NCI-H2196 (cell line): Measurements from ENCODE around the gene NCBP1.
"Not testable (repeated sequence)": the region's sequence is repeated elsewhere in the genome, so short reads cannot be mapped to it uniquely, and the experiment has no call there.

Source experiments
- DNase-seq: peaks from one replicate; lab custom pipeline; 2025; ENCODE audit not compliant: unreplicated experiment; lab: John Stamatoyannopoulos, UW

Gene NCBP1

DNA sequence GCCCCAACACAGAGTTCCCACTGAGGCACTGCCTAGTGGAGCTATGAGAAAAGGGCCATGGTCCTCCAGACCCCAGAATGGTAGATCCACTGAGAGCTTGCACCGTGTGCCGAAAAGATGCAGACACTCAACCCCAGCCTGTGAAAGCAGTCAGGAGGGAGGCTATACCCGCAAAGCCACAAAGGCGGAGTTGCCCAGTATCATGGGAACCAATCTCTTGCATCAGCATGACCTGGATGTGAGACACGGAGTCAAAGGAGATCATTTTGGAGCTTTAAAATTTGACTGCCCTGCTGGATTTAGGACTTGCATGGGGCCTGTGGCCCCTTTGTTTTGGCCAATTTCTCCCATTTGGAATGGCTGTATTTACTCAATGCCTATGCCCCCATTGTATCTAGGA lies 11.1 kb upstream of the NCBP1 start:
- DNase-seq, result not testable (repeated sequence)

DNA sequence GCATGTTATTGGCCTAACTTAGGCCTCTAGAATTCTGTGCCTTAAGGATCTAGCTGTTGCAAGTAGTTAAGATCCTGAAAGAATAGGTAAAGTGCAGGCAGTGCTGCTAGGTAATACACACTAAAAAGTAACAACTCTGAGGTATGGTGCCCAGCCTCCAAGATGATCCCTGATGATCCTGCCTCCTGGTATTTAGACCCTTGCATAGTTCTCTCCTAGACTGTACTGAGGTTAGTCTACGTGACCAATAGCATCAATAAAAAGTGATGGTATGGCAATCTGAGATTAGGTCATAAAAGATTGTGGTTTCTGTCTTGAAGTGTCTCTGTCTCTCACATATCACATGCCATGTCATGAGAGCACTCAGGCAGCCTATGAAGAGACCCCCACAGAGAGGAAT lies 9.7 kb upstream of the NCBP1 start:
- no peak for DNase-seq

DNA sequence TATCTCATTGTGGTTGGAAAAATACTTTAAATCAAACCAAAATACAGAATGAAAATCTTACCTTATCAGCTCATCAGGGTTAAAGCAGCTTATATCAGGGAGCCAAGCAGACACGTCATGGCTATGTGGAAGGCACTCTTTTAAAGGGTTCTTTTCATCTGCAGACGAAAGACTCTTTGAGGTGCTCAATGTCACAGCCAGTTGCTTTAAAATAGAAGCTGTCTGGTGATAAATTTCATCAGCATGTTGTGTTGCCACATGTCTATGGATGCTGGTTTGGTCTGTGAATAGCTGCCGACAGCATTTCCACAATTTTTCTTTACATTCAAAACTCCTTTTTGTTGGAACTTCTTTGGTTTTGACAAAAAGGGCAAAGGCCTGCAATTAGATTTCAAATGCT lies 8.0 kb upstream of the NCBP1 start:
- DNase-seq, result no peak

DNA sequence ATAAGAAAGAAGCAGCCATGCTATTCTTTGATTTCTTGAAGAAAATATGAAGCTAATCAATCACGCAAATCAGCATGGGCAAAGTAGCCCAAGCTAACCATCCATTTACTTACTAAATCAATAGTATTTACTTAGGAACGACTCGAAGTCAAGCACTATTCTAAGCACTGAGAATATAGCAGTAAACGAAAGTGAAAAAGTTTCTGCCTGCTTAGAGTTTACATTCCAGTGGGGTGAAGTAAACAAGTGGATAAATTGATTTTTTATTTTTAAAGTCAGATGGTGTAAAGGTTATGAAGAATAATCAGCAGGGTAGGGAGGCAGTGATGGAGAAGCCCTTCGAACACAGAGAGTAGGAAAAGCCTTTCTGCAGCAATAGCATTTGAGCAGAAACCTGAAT lies 6.0 kb upstream of the NCBP1 start:
- DNase-seq, result no peak

DNA sequence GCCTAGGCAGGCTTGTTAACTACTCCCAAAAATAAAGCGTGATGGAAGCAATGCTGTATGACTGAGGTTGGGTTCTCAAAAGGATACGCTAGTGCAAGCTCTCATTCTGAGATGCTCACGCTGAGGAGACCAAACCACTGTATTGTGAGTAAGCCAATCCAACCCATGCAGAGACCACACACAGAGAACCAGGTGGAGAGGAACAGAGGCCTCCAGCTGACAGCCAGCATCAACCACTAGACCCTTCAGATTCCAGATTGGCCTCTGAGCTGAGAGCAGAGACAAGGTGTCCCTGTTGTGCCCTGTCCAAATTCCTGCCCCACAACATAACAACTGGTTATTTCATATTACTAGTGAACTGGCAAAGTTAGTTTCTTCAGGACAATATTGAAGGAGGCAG lies 5.0 kb upstream of the NCBP1 start:
- no peak for DNase-seq

DNA sequence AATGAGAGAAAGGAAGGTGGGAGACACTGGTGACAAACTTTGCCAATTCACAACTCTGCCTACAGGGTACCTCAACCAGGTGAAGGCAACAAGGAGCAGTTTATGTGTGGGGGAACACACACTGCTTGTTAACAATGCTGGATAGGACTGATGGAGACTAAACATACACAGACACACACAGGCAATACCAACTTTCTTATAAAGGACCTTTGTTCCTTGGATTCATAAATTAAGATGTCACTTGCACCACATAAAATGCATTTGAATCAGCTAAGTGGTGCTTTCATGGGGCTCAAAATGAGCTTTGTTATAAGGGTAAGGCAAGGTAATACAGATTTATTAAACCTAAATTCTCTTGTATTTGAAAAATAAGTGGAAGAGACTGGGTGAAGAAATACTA lies 4.5 kb upstream of the NCBP1 start:
- DNase-seq, result no peak

DNA sequence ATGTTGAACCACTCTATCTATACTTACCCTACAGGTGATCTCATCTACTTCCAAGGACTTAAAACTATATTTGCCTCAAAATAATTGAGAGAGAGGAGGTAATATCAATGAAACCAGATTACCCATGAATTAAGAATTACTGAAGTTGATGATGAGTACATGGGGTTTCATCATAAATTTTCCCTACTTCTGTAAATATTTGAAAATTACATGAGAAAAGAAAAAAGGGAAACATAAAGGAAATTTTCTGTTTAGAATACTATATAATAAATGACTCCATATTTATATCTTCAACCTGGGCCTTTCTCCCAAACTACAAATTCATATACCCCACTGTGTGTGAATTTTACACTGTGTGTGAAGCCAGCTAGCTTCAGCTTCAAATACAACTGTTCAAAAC lies 3.0 kb upstream of the NCBP1 start:
- DNase-seq, result no peak

DNA sequence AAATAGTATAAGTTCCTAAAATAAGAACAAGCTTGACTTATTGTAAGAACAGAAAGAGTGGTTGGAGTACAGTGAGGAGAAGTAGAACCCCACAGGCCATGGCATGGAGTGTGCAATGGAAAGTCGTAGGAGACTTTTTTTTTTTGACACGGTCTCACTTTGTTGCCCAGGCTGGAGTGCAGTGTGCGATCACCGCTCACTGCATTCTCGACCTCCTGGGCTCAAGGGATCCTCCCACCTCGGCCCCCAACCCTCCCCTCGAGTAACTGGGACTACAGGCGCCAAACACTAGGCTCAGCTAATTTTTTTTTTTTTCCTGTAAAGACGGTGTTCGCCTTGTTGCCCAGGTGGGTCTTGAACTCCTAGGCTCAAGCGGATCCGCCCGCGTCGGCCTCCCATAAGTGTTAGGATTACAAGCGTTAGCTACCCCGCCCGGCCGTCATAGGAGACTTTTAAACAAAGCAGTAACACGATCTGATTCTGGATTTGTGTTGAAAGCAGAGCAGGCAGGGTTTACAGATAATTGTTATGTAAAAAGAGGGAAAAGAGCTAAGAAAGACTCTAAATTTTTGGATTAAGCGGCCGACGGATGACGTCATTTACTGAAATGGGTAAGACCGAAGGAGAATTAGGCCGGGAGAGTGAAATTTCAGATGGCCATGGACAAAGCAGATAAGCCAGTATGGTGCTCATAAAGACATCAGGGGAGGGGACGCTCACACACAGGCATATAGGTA lies 1.2 kb upstream of the NCBP1 start:
- peak; percentile 73 for DNase-seq

DNA sequence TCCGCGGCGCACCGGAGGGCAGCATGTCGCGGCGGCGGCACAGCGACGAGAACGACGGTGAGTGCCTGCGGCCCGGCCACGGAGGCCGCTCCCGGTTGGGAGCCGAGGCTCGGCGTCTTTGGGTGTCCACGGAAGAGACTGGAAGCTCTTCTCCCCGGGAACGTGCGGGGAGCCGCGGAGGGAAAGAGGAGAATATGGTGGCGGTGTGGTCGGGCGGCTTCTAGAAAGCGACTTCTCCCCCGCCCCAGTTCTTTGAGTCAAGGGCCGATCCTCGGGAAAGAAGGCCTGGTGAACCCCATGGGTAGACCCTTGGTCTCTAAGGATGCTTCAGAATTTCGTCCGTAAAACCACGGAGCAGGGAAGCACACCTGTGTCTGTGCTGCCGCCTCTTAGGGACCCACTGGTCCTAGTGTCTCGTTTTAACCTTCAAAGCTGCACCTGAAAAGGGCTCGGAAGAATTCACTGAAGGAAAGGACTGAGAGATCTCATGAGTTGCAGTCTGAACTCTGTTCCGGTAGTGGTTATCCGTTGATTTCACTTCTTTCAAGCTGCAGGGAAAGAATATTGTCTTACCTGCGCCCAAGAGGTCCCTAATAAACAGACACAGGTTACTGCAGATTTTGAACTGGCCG lies 354 bp downstream of the NCBP1 start:
- DNase-seq, result no peak

DNA sequence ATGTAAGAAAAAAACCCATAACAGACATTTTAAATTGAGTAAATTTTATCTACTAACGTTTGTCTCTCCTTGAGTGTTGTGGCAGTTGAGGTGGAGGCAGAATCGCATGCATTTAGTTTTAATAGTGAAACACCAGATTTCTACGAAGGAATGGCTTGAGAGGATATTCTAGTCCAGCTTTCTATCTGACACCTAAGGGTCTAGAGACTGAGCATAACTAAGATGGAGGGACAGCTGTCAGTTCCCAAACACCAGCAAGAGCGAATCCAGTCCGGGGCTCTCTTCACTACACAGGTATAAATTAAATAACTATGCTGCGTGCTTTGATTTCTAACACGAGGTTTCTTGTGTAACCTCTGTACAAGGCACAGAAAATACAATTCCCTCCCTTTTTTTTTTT lies 1.4 kb downstream of the NCBP1 start:
- no peak for DNase-seq

DNA sequence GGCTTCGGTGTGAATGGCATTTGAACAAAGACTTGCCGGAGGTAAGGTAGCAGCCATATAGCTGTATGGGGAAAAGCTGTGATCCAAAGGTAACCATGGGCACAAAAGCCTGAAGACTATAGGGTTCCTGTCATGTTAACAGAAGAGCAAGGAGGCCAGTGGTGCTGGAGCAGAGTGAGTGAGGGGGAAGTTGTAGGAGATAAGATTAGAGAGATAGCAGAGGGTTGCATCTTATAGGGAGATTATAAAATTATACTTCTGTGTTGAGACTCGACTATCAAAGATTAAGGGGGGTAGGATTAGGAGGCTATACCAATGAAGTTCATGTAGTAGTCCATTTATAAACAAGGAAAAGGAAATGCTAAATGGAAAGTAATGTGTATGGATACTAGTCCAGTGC lies 3.3 kb downstream of the NCBP1 start:
- no peak for DNase-seq

DNA sequence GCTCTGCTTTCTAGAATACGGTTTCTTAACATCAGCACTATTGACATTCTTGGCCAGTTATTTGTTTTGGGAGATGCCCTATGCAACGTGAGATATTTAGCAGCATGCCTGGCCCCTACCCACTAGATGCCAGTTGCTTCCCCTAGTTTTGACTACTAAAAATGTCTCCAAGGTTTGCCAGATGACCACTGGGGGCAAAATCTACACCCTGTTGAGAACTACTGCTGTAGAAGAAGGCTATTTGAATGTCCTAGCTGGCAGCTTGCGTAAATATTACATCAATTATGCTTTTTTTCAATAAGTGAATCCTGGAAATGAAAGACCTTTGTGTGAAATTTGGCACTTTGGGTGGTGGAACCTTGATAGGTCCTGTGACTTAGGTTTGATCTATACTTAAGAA lies 5.0 kb downstream of the NCBP1 start:
- DNase-seq, result no peak

DNA sequence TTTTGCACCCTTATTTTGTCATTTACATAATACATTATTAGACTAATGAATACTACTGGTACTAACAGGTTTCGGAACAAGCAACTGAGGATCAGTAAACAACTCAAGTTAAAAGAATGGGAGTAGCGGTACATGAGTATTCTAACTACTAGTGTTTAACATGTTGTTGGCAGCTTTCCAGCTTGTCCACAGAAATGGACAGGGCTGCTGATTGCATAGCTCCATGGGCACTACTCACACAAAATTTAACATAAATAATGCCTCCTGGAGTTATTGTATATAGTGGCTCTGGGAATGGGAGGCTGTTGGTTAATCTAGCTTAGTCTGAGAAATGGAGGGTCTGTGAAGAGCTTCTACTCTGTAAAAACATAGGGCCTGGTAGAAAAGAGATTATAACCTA lies 6.7 kb downstream of the NCBP1 start:
- peak; percentile 14 for DNase-seq

DNA sequence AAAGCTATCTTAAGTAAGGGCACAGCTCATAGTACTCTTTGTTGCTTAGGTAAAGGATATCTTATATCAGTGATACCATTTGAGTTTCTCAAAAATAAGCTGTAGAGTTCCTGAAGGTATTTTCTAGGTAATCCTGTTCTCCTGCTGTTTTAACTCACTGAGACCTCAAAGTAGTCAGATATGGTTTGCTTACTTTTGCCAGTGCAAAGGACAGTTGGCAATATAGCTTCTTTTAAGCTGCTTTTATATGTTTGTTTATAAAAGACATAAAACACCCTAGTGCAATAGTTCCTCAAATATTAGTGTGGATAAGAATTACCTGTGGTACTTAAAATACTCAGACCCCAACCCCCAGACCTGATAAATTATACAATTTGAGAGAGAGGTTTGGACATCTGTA lies 12.1 kb downstream of the NCBP1 start:
- DNase-seq, result no peak

DNA sequence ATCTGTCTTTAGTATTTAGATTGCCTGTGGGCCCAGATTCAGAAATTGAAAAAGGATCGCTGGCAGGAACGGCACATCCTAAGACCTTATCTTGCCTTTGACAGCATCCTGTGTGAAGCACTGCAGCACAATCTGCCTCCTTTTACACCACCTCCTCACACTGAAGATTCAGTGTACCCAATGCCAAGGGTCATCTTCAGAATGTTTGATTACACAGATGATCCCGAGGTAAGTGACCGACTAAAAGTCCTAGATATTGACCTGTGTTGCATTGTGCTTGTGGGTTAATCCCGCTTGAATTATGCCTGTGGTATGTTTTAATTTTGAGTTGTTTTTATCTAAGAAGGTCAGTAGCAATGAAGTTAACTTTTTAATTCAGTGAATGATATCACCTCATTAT lies 14.4 kb downstream of the NCBP1 start:
- DNase-seq, result no peak

DNA sequence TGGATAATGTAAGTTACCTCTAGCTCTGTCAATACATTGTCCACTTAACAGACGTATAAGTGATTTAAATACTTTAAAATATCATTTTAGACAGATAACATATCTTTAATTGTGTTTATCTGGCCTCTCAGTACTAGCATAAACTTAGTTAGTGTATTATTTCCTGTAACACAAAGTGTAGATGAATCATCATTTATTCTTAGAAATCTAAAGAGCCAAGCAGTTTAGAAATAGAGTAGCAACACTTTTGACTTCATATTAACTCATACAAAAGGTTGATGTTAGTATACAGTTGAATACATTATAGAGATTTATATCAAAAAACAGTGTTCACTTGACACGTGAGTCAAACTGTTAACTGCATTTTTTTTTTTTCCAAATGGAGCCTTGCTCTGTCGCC lies 18.0 kb downstream of the NCBP1 start:
- no peak for DNase-seq

DNA sequence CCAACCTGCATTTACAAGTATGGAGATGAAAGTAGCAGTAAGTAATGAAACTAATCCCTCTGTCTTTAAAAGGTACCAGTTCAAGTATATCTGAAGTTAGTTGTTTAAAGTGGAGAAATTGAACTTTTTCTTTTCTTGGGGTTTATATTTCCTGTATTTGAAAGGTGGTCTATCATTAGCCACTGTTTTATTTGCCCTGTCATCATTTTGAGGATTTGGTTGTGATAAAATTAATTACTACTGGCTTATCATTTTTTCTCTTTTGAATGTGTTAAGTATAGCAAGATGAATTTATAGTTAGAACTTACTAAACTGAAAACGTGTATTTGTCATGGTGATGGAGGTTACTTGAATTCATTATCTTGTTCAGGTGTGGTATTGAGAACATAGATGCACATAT lies 25.1 kb downstream of the NCBP1 start:
- no peak for DNase-seq

DNA sequence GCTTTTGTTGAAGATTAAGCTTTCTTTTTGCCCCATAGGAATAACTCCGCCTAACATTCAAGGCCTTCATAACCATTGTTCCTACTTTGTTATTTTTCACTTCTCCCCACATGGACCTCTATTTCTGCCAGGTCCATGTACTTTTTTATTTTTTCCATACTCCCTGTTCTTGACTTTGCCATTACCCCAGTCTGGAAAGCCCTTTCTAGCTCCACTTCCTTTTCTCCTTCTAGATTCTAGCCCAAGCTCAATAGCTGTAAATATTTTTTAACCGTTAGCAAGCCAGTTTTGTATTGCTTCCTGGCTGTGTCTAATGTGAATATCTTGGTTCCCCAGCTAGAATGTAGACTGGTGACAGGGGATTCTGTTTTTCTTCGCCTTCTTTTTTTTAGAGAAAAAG lies 26.1 kb downstream of the NCBP1 start:
- no peak for DNase-seq

DNA sequence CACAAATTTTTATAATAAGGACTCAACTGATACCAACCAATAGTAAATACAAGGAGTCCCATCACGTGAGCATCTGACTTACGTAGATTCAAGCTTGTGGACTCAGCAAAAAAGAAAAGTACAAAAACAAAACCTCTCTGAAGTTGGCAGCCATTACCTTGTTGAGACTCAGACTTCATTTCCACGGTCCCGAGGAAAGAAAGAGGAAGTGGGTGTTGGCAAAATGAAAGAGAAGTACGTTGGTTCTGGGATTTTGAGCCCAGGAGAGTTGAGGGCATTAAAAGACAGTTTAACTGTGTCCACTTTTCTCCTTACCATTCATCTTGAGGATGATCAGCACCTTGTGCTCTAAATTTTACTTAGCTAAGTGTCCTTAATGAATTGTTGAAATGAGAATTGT lies 26.7 kb downstream of the NCBP1 start:
- no peak for DNase-seq

DNA sequence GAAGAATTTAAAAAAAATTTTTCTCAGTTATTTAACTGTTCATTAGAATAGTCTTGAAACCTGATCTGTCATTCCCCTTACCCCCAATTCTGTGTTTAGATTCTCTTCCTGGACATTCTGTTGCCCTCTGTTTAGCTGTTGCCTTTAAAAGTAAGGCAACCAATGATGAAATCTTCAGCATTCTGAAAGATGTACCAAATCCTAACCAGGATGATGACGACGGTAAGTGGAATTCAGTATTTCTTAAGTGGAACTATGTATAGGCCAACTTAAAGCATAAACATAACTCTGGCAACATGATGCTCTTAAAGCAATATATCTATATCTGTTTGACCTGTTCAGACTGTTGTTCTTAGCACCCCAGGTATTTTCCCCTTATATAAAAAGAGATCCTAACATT lies 27.2 kb downstream of the NCBP1 start:
- no peak for DNase-seq

DNA sequence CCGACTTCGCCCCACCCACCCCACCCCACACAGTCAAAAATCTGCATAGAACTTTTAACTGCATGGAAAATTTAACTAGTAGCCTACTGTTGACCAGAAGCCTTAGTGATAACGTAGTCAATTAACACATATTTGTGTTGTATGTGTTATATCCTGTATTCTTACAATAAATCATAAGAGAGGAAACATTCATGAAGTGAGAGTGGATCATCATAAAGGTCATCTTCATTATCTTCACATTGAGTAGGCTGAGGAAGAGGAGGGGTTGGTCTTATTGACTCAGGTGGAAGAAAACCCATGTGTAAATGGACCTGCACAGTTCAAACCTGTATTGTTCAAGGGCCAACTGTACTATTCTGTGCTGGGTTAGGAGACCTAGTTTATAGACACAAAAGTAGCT lies 32.1 kb downstream of the NCBP1 start:
- DNase-seq, result no peak

DNA sequence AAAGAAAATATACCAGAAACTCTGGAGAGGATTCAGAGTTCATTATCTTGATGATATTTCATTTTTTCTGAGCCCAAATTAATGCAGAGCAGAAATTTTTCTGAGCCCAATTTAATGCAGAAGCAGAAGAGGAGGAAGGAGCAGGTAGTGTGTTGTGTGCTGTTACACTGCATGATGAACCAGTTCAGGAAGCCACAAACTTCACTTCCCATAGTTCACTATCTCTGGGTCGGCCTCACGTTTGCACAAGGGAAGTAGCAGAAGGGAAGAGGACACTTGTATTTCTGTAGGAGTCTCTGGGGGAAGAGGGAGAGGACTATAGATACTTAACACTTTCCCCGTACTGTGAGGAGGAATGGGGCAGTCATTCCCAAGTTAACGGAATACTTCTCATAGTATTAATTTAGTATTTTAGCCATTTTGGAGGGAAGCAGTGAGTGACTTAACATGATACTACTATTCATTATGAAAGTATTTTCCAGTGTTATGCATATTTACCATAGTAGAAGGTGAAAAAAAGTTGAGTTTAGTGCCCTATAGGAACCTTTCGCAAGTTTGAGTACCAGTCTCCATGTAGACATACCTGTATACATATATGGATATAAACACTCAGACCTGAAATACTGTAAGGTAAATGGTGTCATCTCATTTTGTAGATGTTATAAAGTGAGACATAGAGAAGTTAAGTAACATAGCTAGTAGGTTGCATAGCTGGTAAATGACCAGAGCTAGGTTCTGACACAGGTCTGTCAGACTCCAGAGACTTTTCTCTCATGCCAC lies 33.5 kb downstream of the NCBP1 start:
- no peak for DNase-seq
